H1 (cell line): Measurements from ENCODE around the gene GREB1. TPM values are rescaled to one million over a fixed set of nuclear protein-coding genes. Genes with fewer than 3 reads are reported as not detected.

ENCODE experiments used
- CTCF ChIA-PET: fragments of 300-600 bp; sonication (Branson Sonifier 250); formaldehyde crosslinking; loops from one replicate; lab custom pipeline; 2021; ENCODE audit not compliant: partially characterized antibody; lab: Charles Lee
- POLR2A ChIA-PET: fragments of 300-600 bp; sonication (Branson Sonifier 250); formaldehyde crosslinking; loops from one replicate; lab custom pipeline; 2021; ENCODE audit warnings: inconsistent platforms; ENCODE audit not compliant: partially characterized antibody; lab: Charles Lee
- DNase-seq, 2 experiments: peaks; one replicate each; pipeline versions ENCODE4 v3.0.0 to v3.0.0-alpha.2; 2010 to 2022; ENCODE audit warnings: low spot score in 2 of 2, low read depth in 1 of 2, mixed read lengths in 1 of 2
- FAIRE-seq: peaks from 2 replicates; lab custom pipeline; 2011; peaks lifted over from hg19 to GRCh38; lab: Jason Lieb, UNC
- H2AFZ ChIP-seq: 2 replicates; pipeline ENCODE4 v1.8.1; 2012; ENCODE audit warnings: low read length, inconsistent platforms
- H2AK5ac ChIP-seq: 2 replicates; pipeline ENCODE4 v1.6.1; 2013; ENCODE audit warnings: low read depth, low read length
- H2BK120ac ChIP-seq: replicated peaks from 2 replicates; pipeline ENCODE3; 2013; ENCODE audit warnings: low read depth, low read length, inconsistent platforms
- H2BK12ac ChIP-seq: 2 replicates; pipeline ENCODE4 v1.6.1; 2013; ENCODE audit warnings: low read depth, low read length
- H2BK15ac ChIP-seq: 2 replicates; pipeline ENCODE4 v1.6.1; 2013; ENCODE audit warnings: low read length
- H2BK20ac ChIP-seq: 2 replicates; pipeline ENCODE4 v1.6.1; 2013; ENCODE audit warnings: low read length
- H2BK5ac ChIP-seq: 2 replicates; pipeline ENCODE4 v1.6.1; 2013; ENCODE audit warnings: low read depth, low read length
- H3K14ac ChIP-seq: 2 replicates; pipeline ENCODE4 v1.6.1; 2013; ENCODE audit warnings: inconsistent platforms; ENCODE audit not compliant: insufficient read length
- H3K18ac ChIP-seq: 2 replicates; pipeline ENCODE4 v1.6.1; 2013; ENCODE audit warnings: low read length; ENCODE audit errors: extremely low read depth
- H3K23ac ChIP-seq: 2 replicates; pipeline ENCODE4 v1.6.1; 2013; ENCODE audit warnings: inconsistent platforms; ENCODE audit not compliant: insufficient read length
- H3K23me2 ChIP-seq: 2 replicates; pipeline ENCODE4 v1.6.1; 2013; ENCODE audit warnings: low read depth, low read length
- H3K27ac ChIP-seq: 2 replicates; pipeline ENCODE4 v1.6.1; 2011; ENCODE audit warnings: low read depth, low read length, inconsistent platforms
- H3K27me3 ChIP-seq, 4 experiments: replicated peaks in 1 of 4; 1 replicate in 1 of 4; 2 replicates in 3 of 4; pipeline versions ENCODE4 v1.6.1 to v1.8.1; 2011 to 2013; ENCODE audit warnings: low read length in 3 of 4, mild to moderate bottlenecking in 3 of 4, inconsistent platforms in 2 of 4, mixed read lengths in 2 of 4, moderate library complexity in 1 of 4; ENCODE audit not compliant: control insufficient read depth in 3 of 4, insufficient read depth in 3 of 4; ENCODE audit errors: extremely low read depth in 1 of 4
- H3K36me3 ChIP-seq, 4 experiments: 2 replicates each; pipeline versions ENCODE4 v1.6.1 to v1.8.1; 2011 to 2013; ENCODE audit warnings: mild to moderate bottlenecking in 4 of 4, low read length in 3 of 4, moderate library complexity in 2 of 4, control low read depth in 1 of 4, inconsistent platforms in 1 of 4; ENCODE audit not compliant: insufficient read depth in 4 of 4, control insufficient read depth in 2 of 4
- H3K4ac ChIP-seq: replicated peaks from 2 replicates; pipeline ENCODE3; 2013; ENCODE audit warnings: low read length, low read depth, mixed read lengths, inconsistent platforms; ENCODE audit not compliant: insufficient read length
- H3K4me1 ChIP-seq, 4 experiments: replicated peaks in 1 of 4; 1 replicate in 1 of 4; 2 replicates in 3 of 4; pipeline versions ENCODE4 v1.6.1 to v1.8.1; 2011 to 2013; ENCODE audit warnings: low read length in 3 of 4, inconsistent platforms in 2 of 4, mixed read lengths in 1 of 4; ENCODE audit not compliant: insufficient read depth in 4 of 4, control insufficient read depth in 3 of 4
- H3K4me2 ChIP-seq, 2 experiments: 2 replicates each; pipeline versions ENCODE4 v1.6.1 to v1.8.1; 2011 to 2013; ENCODE audit warnings: low read depth in 2 of 2, low read length in 2 of 2, control low read depth in 1 of 2, inconsistent platforms in 1 of 2, mild to moderate bottlenecking in 1 of 2; ENCODE audit not compliant: insufficient read depth in 1 of 2
- H3K4me3 ChIP-seq, 4 experiments: fragments of 200-600, 300-600 bp in 1 of 4; sonication (generic), shearing (Covaris generic), sonication (Bioruptor Twin) in 1 of 4; 2 replicates each; pipeline versions ENCODE4 v1.5.1 to v1.8.1; 2011 to 2016; ENCODE audit warnings: low read length in 4 of 4, low read depth in 3 of 4, control low read depth in 2 of 4, inconsistent platforms in 2 of 4, mild to moderate bottlenecking in 2 of 4, mixed read lengths in 1 of 4, moderate library complexity in 1 of 4; ENCODE audit not compliant: insufficient read depth in 2 of 4; ENCODE audit errors: extremely low read depth in 1 of 4
- H3K56ac ChIP-seq: replicated peaks from 2 replicates; pipeline ENCODE3; 2013; ENCODE audit warnings: low read depth, mild to moderate bottlenecking, mixed read lengths, low read length, inconsistent platforms; ENCODE audit not compliant: insufficient read length
- H3K79me1 ChIP-seq: 2 replicates; pipeline ENCODE4 v1.6.1; 2013; ENCODE audit warnings: low read depth, low read length, control low read depth
- H3K79me2 ChIP-seq, 2 experiments: 2 replicates each; pipeline versions ENCODE4 v1.6.1 to v1.8.1; 2012 to 2013; ENCODE audit warnings: low read length in 2 of 2, mild to moderate bottlenecking in 2 of 2, inconsistent platforms in 1 of 2; ENCODE audit not compliant: insufficient read depth in 2 of 2, control insufficient read depth in 1 of 2
- H3K9ac ChIP-seq, 4 experiments: replicated peaks in 1 of 4; 1 replicate in 1 of 4; 2 replicates in 3 of 4; pipeline versions ENCODE4 v1.6.1 to v1.8.1; 2011 to 2013; ENCODE audit warnings: low read depth in 3 of 4, low read length in 3 of 4, control low read depth in 2 of 4, mild to moderate bottlenecking in 2 of 4, moderate library complexity in 2 of 4, inconsistent platforms in 1 of 4; ENCODE audit errors: extremely low read depth in 1 of 4
- H3K9me3 ChIP-seq, 2 experiments: 2 replicates each; pipeline versions ENCODE4 v1.6.1 to v1.8.1; 2012 to 2013; ENCODE audit warnings: mild to moderate bottlenecking in 2 of 2, moderate library complexity in 2 of 2, control low read depth in 1 of 2, inconsistent platforms in 1 of 2, low read depth in 1 of 2, low read length in 1 of 2, mixed read lengths in 1 of 2; ENCODE audit not compliant: insufficient read depth in 2 of 2
- H4K20me1 ChIP-seq, 2 experiments: replicated peaks in 1 of 2; 2 replicates each; pipeline versions ENCODE3 to v1.8.1; 2011 to 2013; ENCODE audit warnings: inconsistent platforms in 2 of 2, low read length in 2 of 2, mild to moderate bottlenecking in 1 of 2; ENCODE audit not compliant: insufficient read depth in 2 of 2, control insufficient read depth in 1 of 2
- H4K5ac ChIP-seq: 2 replicates; pipeline ENCODE4 v1.6.1; 2013; ENCODE audit warnings: low read length, low read depth, mixed read lengths, inconsistent platforms; ENCODE audit not compliant: insufficient read length
- H4K8ac ChIP-seq: 2 replicates; pipeline ENCODE4 v1.8.0; 2013; ENCODE audit warnings: mild to moderate bottlenecking, moderate library complexity, low read length, inconsistent platforms; ENCODE audit not compliant: insufficient read depth; ENCODE audit errors: extremely low read depth
- H4K91ac ChIP-seq: replicated peaks from 2 replicates; pipeline ENCODE3; 2013; ENCODE audit warnings: low read length, mixed read lengths, inconsistent platforms; ENCODE audit not compliant: insufficient read length
- ASH2L ChIP-seq: fragments of 200-600, 300-600 bp; sonication (generic); IDR thresholded peaks from one replicate; pipeline ENCODE4 v1.7.1; 2017; ENCODE audit warnings: low read length
- BCL11A ChIP-seq, 2 experiments: IDR thresholded peaks; one replicate each; pipeline ENCODE4 v1.6.1; 2011; ENCODE audit warnings: low read depth in 2 of 2, low read length in 2 of 2, mild to moderate bottlenecking in 2 of 2
- CREB1 ChIP-seq: IDR thresholded peaks from 2 replicates; pipeline ENCODE4 v1.6.1; 2012; ENCODE audit warnings: inconsistent platforms
- CTBP2 ChIP-seq: IDR thresholded peaks from 2 replicates; pipeline ENCODE4 v1.7.0; 2011; ENCODE audit warnings: borderline replicate concordance, mild to moderate bottlenecking, moderate library complexity, mixed read lengths, low read length; ENCODE audit not compliant: insufficient read depth, insufficient read length
- KDM5A ChIP-seq: fragments of 200-600 bp; IDR thresholded peaks from 2 replicates; pipeline ENCODE4 v1.7.1; 2012; ENCODE audit warnings: mild to moderate bottlenecking, low read length, inconsistent platforms, mixed read lengths
- POLR2A ChIP-seq, 2 experiments: IDR thresholded peaks; 1 replicate in 1 of 2; 2 replicates in 1 of 2; pipeline ENCODE4 v1.6.1; 2011; ENCODE audit warnings: low read depth in 2 of 2, low read length in 2 of 2, mild to moderate bottlenecking in 2 of 2; ENCODE audit errors: control extremely low read depth in 1 of 2
- POU5F1 ChIP-seq: IDR thresholded peaks from 2 replicates; pipeline ENCODE4 v1.6.1; 2011; ENCODE audit warnings: low read depth, mild to moderate bottlenecking, low read length, moderate library complexity
- RAD21 ChIP-seq, 2 experiments: IDR thresholded peaks in 1 of 2; conservative IDR thresholded peaks in 1 of 2; 2 replicates each; pipeline ENCODE4 v1.6.1; 2011; ENCODE audit warnings: low read depth in 2 of 2, low read length in 2 of 2, improper control_type of control experiment in 1 of 2, inconsistent platforms in 1 of 2, mild to moderate bottlenecking in 1 of 2, moderate library complexity in 1 of 2
- RFX5 ChIP-seq: IDR thresholded peaks from 2 replicates; pipeline ENCODE4 v1.6.1; 2011; ENCODE audit warnings: low read depth, low read length, improper control_type of control experiment, borderline replicate concordance
- SAP30 ChIP-seq: fragments of 300-600 bp; sonication (generic); IDR thresholded peaks from 2 replicates; pipeline ENCODE4 v1.7.1; 2012; ENCODE audit warnings: low read length, moderate library complexity, mild to moderate bottlenecking, inconsistent platforms; ENCODE audit not compliant: insufficient read depth, insufficient replicate concordance
- SIN3A ChIP-seq, 2 experiments: IDR thresholded peaks in 1 of 2; conservative IDR thresholded peaks in 1 of 2; 2 replicates each; pipeline ENCODE4 v1.6.1; 2011 to 2012; ENCODE audit warnings: low read length in 2 of 2, improper control_type of control experiment in 1 of 2, low read depth in 1 of 2, mild to moderate bottlenecking in 1 of 2
- USF2 ChIP-seq: IDR thresholded peaks from 2 replicates; pipeline ENCODE4 v1.6.1; 2011; ENCODE audit warnings: low read length, improper control_type of control experiment
- WGBS, 2 experiments: shearing (Covaris generic) in 1 of 2; methylation state at CpG; one replicate each; pipeline versions ENCODE4 v1.1.6 to v1.1.7; 2013 to 2015; ENCODE audit warnings: low lambda C conversion rate in 2 of 2, mixed read lengths in 2 of 2, inconsistent platforms in 1 of 2, low coverage in 1 of 2, missing lambda C conversion rate in 1 of 2; ENCODE audit not compliant: insufficient replicate concordance in 2 of 2, insufficient coverage in 1 of 2, insufficient read length in 1 of 2; ENCODE audit errors: extremely low coverage in 1 of 2, missing lambda C conversion rate in 1 of 2; 5-methylcytosine and 5-hydroxymethylcytosine counted together
- polyA plus RNA-seq, 7 experiments: library from polyadenylated mRNA; depleted of rRNA in 3 of 7; stranded (reverse) in 5 of 7; unstranded in 2 of 7; fragments of >200 nt in 5 of 7; fragments of 200-250 nt in 2 of 7; gene quantifications; 1 replicate in 5 of 7; 2 replicates in 1 of 7; 4 replicates in 1 of 7; pipeline versions ENCODE4 v1.2.1 to v1.2.3, GENCODE V29; 2011 to 2013; ENCODE audit warnings: missing spikeins in 2 of 7, mixed read lengths in 2 of 7
- total RNA-seq: library from RNA; stranded (reverse); fragmentation: NEBNext Ultra II Directional; extraction: Animal tissue kit (Norgen Biotek cat#: 25700); gene quantifications from 2 replicates; pipeline ENCODE4 v1.2.1, GENCODE V29; 2021

The GREB1 gene
- total and polyA plus RNA-seq, 2 of the 8 experiments (the other 6 are each of a cell fraction or from before 2014, with no cell fraction given), result 7.9 to 43.4 TPM

GRCh38 chr2:11513319-11513718 lies 20.5 kb upstream of the GREB1 start:
- no peak overlapping the region for H2BK120ac ChIP-seq
- DNase-seq (no peak), FAIRE-seq (no peak)
- no peak overlapping the region for H3K14ac ChIP-seq
- no peak overlapping the region; the same call in 1 of the 2 replicates for H2AK5ac ChIP-seq
- H3K79me2 ChIP-seq, result peaks cover 0 to 15% of the 10 kb centered on the region in 2 experiments; a peak in 1 of 4 replicates
- H3K4me3 ChIP-seq, result no peak overlapping the region
- no peak overlapping the region for H4K91ac ChIP-seq
- H3K18ac ChIP-seq, result no peak overlapping the region
- CTCF ChIA-PET, result interaction anchor here (0.7 to 5.2 kb wide), 8 partner anchors 14 to 271 kb away, joined by 3 to 27 read pairs (median 4); partner anchors contain the start of gene GREB1
- H3K79me1 ChIP-seq, result peaks cover 8% of the 10 kb centered on the region
- H2AFZ ChIP-seq, result no peak overlapping the region
- H3K27ac ChIP-seq, result no peak overlapping the region
- H4K5ac ChIP-seq, result no peak overlapping the region
- no peak overlapping the region for H2BK5ac ChIP-seq
- no peaks in the 10 kb centered on the region for H3K36me3 ChIP-seq
- no peak overlapping the region for H3K23ac ChIP-seq
- H3K9ac ChIP-seq, result no peak overlapping the region
- no peak overlapping the region for H3K4ac ChIP-seq
- peaks cover 0 to 6% of the 10 kb centered on the region in 2 experiments for H4K20me1 ChIP-seq
- H3K27me3 ChIP-seq, result no peaks in the 10 kb centered on the region
- no peak overlapping the region for H2BK12ac ChIP-seq
- H3K9me3 ChIP-seq, result no peaks in the 10 kb centered on the region
- H4K8ac ChIP-seq, result no peak overlapping the region
- POLR2A ChIA-PET, result interaction anchor here (0.6 to 1.5 kb wide), 3 partner anchors 26 to 33 kb away, joined by 3 to 5 read pairs (median 4); no protein-coding TSS in a partner anchor
- H2BK20ac ChIP-seq, result no peak overlapping the region
- H2BK15ac ChIP-seq, result no peak overlapping the region
- H3K56ac ChIP-seq, result no peak overlapping the region
- H3K23me2 ChIP-seq, result peaks cover 3% of the 10 kb centered on the region; the same call in 1 of the 2 replicates
- peaks cover 1 to 13% (median 12%) of the 10 kb centered on the region in 4 experiments; a peak in 5 of 7 replicates for H3K4me1 ChIP-seq
- no peak overlapping the region for H3K4me2 ChIP-seq
- 88% methylated on average over 5 of the region's 5 CpGs; no CpG with 5 or more reads in 1 of the 2 experiments for WGBS, 2 experiments
- no peak for TF ChIP-seq ASH2L
- no peak for TF ChIP-seq BCL11A (IDR thresholded peaks at IDR 0.05; ENCODE audit: low read depth in 2 of 2, low read length in 2 of 2)
- no peak for TF ChIP-seq POLR2A (IDR thresholded peaks at IDR 0.05; ENCODE audit: control extremely low read depth in 1 of 2, low read depth in 2 of 2, low read length in 2 of 2)
- no peak for TF ChIP-seq POU5F1
- no peak for TF ChIP-seq SIN3A (conservative IDR thresholded peaks at IDR 0.05 in 1 of 2, IDR thresholded peaks at IDR 0.05 in 1 of 2; ENCODE audit: low read depth in 1 of 2, low read length in 2 of 2)
- TF ChIP-seq SAP30, result no peak
- TF ChIP-seq CREB1, result no peak
- TF ChIP-seq CTBP2, result no peak
- no peak for TF ChIP-seq RAD21 (IDR thresholded peaks at IDR 0.05 in 1 of 2, conservative IDR thresholded peaks at IDR 0.05 in 1 of 2; ENCODE audit: low read depth in 2 of 2, low read length in 2 of 2)
- no peak for TF ChIP-seq RFX5
- TF ChIP-seq KDM5A, result no peak
- TF ChIP-seq USF2, result no peak
